Activated CD8-positive, alpha-beta T cell treated with anti-CD3 and anti-CD28 coated beads for 36 hours (primary cell): Measurements from ENCODE around the gene CHL1. TPM values are rescaled to one million over a fixed set of nuclear protein-coding genes. Genes with fewer than 3 reads are reported as not detected.

Source experiments
- ATAC-seq: fragments of 200-7000 bp; cut with Tn5 transposase; one replicate; pipeline ENCODE4 v1.10.0; 2021; ENCODE audit warnings: mild to moderate bottlenecking, moderate library complexity
- CTCF ChIA-PET: fragments of 350-600 bp; sonication (Branson Sonifier 250); formaldehyde crosslinking; loops from one replicate; lab custom pipeline; 2021; ENCODE audit warnings: antibody characterized with exemption; lab: Charles Lee
- POLR2A ChIA-PET: fragments of 350-600 bp; sonication (Branson Sonifier 250); formaldehyde crosslinking; loops from one replicate; lab custom pipeline; 2021; ENCODE audit warnings: antibody characterized with exemption; lab: Charles Lee
- DNase-seq: peaks from one replicate; pipeline ENCODE4 v3.0.0-alpha.2; 2020
- H3K27ac Mint-ChIP-seq: one replicate; pipeline ENCODE4 v1.8.0; 2021; ENCODE audit warnings: mild to moderate bottlenecking, mixed read lengths
- H3K27me3 Mint-ChIP-seq: one replicate; pipeline ENCODE4 v1.8.0; 2021; ENCODE audit warnings: mixed read lengths
- H3K36me3 Mint-ChIP-seq: one replicate; pipeline ENCODE4 v1.8.0; 2021; ENCODE audit warnings: low read depth, mixed read lengths
- H3K4me1 Mint-ChIP-seq: one replicate; pipeline ENCODE4 v1.8.0; 2021; ENCODE audit warnings: low read depth, mixed read lengths
- H3K4me3 Mint-ChIP-seq: one replicate; pipeline ENCODE4 v1.8.0; 2021; ENCODE audit warnings: mild to moderate bottlenecking, moderate library complexity, mixed read lengths
- H3K9me3 Mint-ChIP-seq: one replicate; pipeline ENCODE4 v1.8.0; 2021; ENCODE audit warnings: mixed read lengths
- intact Hi-C: fragments of 100-400 bp; cut with micrococcal nuclease; formaldehyde crosslinking; loops from one replicate; pipeline ENCODE4 v1.10.0; 2022
- total RNA-seq, 2 experiments: library from RNA; stranded (reverse); gene quantifications; one replicate each; pipeline ENCODE4 v1.2.3, GENCODE V29; 2021
- TF ChIP-seq, protein P1 (sequence below): fragments of 200-600 bp; IDR thresholded peaks from one replicate; pipeline ENCODE4 v1.8.0; 2022; ENCODE audit warnings: antibody characterized with exemption, mild to moderate bottlenecking

The CHL1 gene
- total RNA-seq, 2 experiments from 2014 or later = not detected

DNA sequence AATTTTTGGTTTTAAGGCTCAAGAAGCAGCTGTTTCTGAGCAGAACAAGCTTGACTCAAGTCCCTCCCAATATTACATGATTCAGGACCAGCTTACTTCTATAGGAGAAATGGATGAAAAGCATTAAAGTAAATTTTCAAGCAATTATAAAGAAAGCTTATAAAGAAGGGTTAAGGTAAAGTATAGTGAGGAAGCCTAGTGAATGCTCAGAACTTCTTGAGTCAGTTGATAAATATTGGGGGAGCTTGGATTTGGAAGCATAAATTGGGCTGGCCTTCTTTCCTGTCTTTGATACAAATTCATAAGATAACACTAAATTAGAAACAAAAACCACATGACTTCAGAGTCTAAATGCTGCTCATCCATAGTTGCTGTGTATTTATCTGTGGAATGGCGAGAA is 156.0 kb downstream of the CHL1 start:
- Mint-ChIP-seq H3K9me3 (no peaks in the 10 kb centered on the region), H3K4me3 (no peak overlapping the region), H3K27ac (no peak overlapping the region), H3K36me3 (no peaks in the 10 kb centered on the region), H3K4me1 (no peaks in the 10 kb centered on the region), H3K27me3 (no peaks in the 10 kb centered on the region)
- TF ChIP-seq, protein P1, sequence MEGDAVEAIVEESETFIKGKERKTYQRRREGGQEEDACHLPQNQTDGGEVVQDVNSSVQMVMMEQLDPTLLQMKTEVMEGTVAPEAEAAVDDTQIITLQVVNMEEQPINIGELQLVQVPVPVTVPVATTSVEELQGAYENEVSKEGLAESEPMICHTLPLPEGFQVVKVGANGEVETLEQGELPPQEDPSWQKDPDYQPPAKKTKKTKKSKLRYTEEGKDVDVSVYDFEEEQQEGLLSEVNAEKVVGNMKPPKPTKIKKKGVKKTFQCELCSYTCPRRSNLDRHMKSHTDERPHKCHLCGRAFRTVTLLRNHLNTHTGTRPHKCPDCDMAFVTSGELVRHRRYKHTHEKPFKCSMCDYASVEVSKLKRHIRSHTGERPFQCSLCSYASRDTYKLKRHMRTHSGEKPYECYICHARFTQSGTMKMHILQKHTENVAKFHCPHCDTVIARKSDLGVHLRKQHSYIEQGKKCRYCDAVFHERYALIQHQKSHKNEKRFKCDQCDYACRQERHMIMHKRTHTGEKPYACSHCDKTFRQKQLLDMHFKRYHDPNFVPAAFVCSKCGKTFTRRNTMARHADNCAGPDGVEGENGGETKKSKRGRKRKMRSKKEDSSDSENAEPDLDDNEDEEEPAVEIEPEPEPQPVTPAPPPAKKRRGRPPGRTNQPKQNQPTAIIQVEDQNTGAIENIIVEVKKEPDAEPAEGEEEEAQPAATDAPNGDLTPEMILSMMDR = no peak
- ChIA-PET CTCF (interaction anchor here (1.3 kb wide), 1 partner anchor 26 kb away, joined by 3 read pairs; no protein-coding TSS in a partner anchor), POLR2A (interaction anchor here (0.6 kb wide), 1 partner anchor 193 kb away, joined by 3 read pairs; no protein-coding TSS in a partner anchor)
- intact Hi-C loops = no loop called here
- DNase-seq = no peak
- ATAC-seq = no peak

DNA sequence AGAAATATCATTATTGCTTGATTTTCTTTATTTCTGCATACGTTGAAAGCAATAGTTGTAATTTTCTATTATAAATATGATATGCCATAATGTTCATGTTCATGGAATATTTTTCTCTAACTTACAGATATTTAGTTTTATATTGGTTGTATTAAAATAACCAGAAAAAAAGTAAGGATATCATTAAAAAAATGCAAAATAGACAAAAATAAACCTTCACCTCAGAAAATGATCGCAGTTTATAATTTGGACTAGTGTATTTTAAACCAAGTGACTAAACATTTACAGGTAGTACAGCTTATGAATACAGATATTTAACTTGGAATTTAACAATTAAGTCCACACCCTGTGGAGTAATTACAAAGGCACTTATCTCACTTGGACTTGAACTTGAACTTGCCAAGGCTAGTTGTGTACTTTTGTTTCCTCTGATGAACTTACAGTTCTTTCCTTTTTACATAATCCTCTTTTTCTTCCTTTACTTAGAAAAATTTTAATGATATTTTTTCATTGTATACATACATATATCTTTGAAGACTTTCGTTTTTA is 156.7 kb downstream of the CHL1 start:
- H3K4me1 Mint-ChIP-seq = no peaks in the 10 kb centered on the region
- CTCF ChIA-PET = interaction anchor here (1.0 to 1.6 kb wide), 2 partner anchors 13 to 23 kb away, joined by 3 to 5 read pairs; no protein-coding TSS in a partner anchor
- no peak for DNase-seq
- POLR2A ChIA-PET = no interaction called here
- no peaks in the 10 kb centered on the region for H3K27me3 Mint-ChIP-seq
- ATAC-seq = no peak
- intact Hi-C loops = no loop called here
- no peak overlapping the region for H3K27ac Mint-ChIP-seq
- no peaks in the 10 kb centered on the region for H3K9me3 Mint-ChIP-seq
- TF ChIP-seq, protein P1 = no peak
- H3K4me3 Mint-ChIP-seq = no peak overlapping the region
- no peaks in the 10 kb centered on the region for H3K36me3 Mint-ChIP-seq

DNA sequence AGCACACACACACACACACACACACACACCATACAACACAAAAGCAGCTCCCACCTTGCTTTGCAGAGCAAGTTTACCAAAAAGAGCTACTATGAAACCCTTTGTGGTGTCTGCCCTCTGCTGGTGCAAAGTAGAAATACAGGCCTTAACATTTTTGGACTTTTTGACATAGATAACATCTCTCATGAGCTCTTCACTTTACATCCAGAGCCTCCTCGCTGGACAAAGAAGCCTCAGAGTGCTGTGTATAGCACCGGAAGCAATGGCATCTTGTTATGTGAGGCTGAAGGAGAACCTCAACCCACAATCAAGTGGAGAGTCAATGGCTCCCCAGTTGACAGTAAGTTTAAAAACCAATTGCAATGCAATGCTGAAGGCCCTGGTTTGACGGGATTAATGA is 157.9 kb downstream of the CHL1 start:
- POLR2A ChIA-PET = no interaction called here
- no peak overlapping the region for H3K27ac Mint-ChIP-seq
- H3K36me3 Mint-ChIP-seq = no peaks in the 10 kb centered on the region
- no peak overlapping the region for H3K4me3 Mint-ChIP-seq
- ATAC-seq (peak; percentile 72), DNase-seq (peak; percentile 44)
- H3K27me3 Mint-ChIP-seq = no peaks in the 10 kb centered on the region
- CTCF ChIA-PET = interaction anchor here (0.6 to 1.8 kb wide), 17 partner anchors 9 to 341 kb away, joined by 3 to 16 read pairs (median 4); no protein-coding TSS in a partner anchor
- TF ChIP-seq, protein P1 = peak; percentile 61
- H3K9me3 Mint-ChIP-seq = no peaks in the 10 kb centered on the region
- H3K4me1 Mint-ChIP-seq = no peaks in the 10 kb centered on the region
- intact Hi-C loops = no loop called here

- H3K4me3 Mint-ChIP-seq = no peak overlapping the region
- H3K36me3 Mint-ChIP-seq = no peaks in the 10 kb centered on the region
- ChIA-PET POLR2A (no interaction called here), CTCF (no interaction called here)
- ATAC-seq (no peak), DNase-seq (no peak)
- H3K27me3 Mint-ChIP-seq = no peaks in the 10 kb centered on the region
- H3K9me3 Mint-ChIP-seq = no peaks in the 10 kb centered on the region
- H3K27ac Mint-ChIP-seq = no peak overlapping the region
- intact Hi-C loops = no loop called here
- H3K4me1 Mint-ChIP-seq = no peaks in the 10 kb centered on the region
- TF ChIP-seq, protein P1 = no peak
Observed at GRCh38 chr3:355622-356021, 159.1 kb downstream of the CHL1 start.

- TF ChIP-seq, protein P1 = no peak
- H3K9me3 Mint-ChIP-seq = no peaks in the 10 kb centered on the region
- intact Hi-C loops = no loop called here
- DNase-seq = no peak
- POLR2A ChIA-PET = no interaction called here
- H3K4me3 Mint-ChIP-seq = no peak overlapping the region
- ATAC-seq = no peak
- CTCF ChIA-PET = no interaction called here
- H3K27ac Mint-ChIP-seq = no peak overlapping the region
- H3K4me1 Mint-ChIP-seq = no peaks in the 10 kb centered on the region
- no peaks in the 10 kb centered on the region for H3K27me3 Mint-ChIP-seq
- no peaks in the 10 kb centered on the region for H3K36me3 Mint-ChIP-seq
Observed at GRCh38 chr3:356952-357351, 160.4 kb downstream of the CHL1 start.
